Measurements from ENCODE around the gene PKD2L2. TPM values are rescaled to one million over a fixed set of nuclear protein-coding genes. Genes with fewer than 3 reads are reported as not detected.

PKD2L2 gene
- polyA plus RNA-seq, 2 of the 4 experiments (the other 2 are of a cell fraction): 0.04 to 0.05 TPM

GRCh38 chr5:137901011-137901817, 12.0 kb downstream of the PKD2L2 start:
- no peak for ATAC-seq
- FAIRE-seq: no peak
- POLR2A ChIA-PET: no interaction called here
- no peak for TF ChIP-seq EHMT2 (IDR thresholded peaks at IDR 0.05; ENCODE audit: low read depth)
- TF ChIP-seq KDM1A (IDR thresholded peaks at IDR 0.05; ENCODE audit: low read depth): no peak
- TF ChIP-seq E2F6 (IDR thresholded peaks at IDR 0.05; ENCODE audit: borderline replicate concordance, low read depth): no peak
- TF ChIP-seq PHF8 (IDR thresholded peaks at IDR 0.05; ENCODE audit: borderline replicate concordance, low read depth): no peak
- no peak for TF ChIP-seq HMGXB4 (CRISPR knock-in tag; IDR thresholded peaks at IDR 0.05; ENCODE audit: borderline replicate concordance)
- TF ChIP-seq MAFK (IDR thresholded peaks at IDR 0.05; ENCODE audit: partially characterized antibody): no peak
- TF ChIP-seq HDAC2 (IDR thresholded peaks at IDR 0.05): no peak
- TF ChIP-seq CBX2 (IDR thresholded peaks at IDR 0.05; ENCODE audit: borderline replicate concordance, low read depth): no peak
- TF ChIP-seq KDM5A (IDR thresholded peaks at IDR 0.05): no peak
- TF ChIP-seq RNF2 (IDR thresholded peaks at IDR 0.05; ENCODE audit: borderline replicate concordance, low read depth): no peak
- no peak overlapping the region for H3K4me2 ChIP-seq
- H3K4me1 ChIP-seq: no peaks in the 10 kb centered on the region
- no peaks in the 10 kb centered on the region for H3K9me3 ChIP-seq
- DNase-seq (ENCODE audit: low read depth in 1 of 2, low spot score in 1 of 2): no peak
- WGBS (ENCODE audit: missing lambda C conversion rate): 82% methylated on average over 5 of the region's 5 CpGs
- H3K4me3 ChIP-seq: no peak overlapping the region
- CTCF ChIA-PET: interaction anchor here (0.6 to 0.9 kb wide), 5 partner anchors 55 to 920 kb away, joined by 3 to 4 read pairs (median 3); no protein-coding TSS in a partner anchor
- no peak overlapping the region for H3K27ac ChIP-seq

- TF ChIP-seq NFE2L2 (conservative IDR thresholded peaks at IDR 0.05; ENCODE audit: low read length) (no peak), EHF (CRISPR knock-in tag; IDR thresholded peaks at IDR 0.05) (no peak), CEBPB (IDR thresholded peaks at IDR 0.05) (no peak), ZSCAN20 (CRISPR knock-in tag; IDR thresholded peaks at IDR 0.05) (no peak), CTCF (IDR thresholded peaks at IDR 0.05) (no peak), FOSL2 (IDR thresholded peaks at IDR 0.05) (no peak), FOSL2 (CRISPR knock-in tag; IDR thresholded peaks at IDR 0.05) (no peak), ESRRA (IDR thresholded peaks at IDR 0.05; ENCODE audit: borderline replicate concordance, low read length) (no peak), HOXB13 (CRISPR knock-in tag; IDR thresholded peaks at IDR 0.05; ENCODE audit: low read depth) (no peak), MAZ (IDR thresholded peaks at IDR 0.05; ENCODE audit: borderline replicate concordance, low read depth, low read length) (no peak), EHMT2 (IDR thresholded peaks at IDR 0.05; ENCODE audit: low read depth) (no peak), POLR2A (IDR thresholded peaks at IDR 0.05; ENCODE audit: low read length) (no peak), RCOR1 (IDR thresholded peaks at IDR 0.05; ENCODE audit: low read depth, low read length) (no peak), ZFP36 (IDR thresholded peaks at IDR 0.05; ENCODE audit: borderline replicate concordance, partially characterized antibody) (no peak), PHF8 (IDR thresholded peaks at IDR 0.05; ENCODE audit: borderline replicate concordance, low read depth) (no peak)
- ChIA-PET CTCF (interaction anchor here (0.7 kb wide), 1 partner anchor 167 kb away, joined by 3 read pairs; no protein-coding TSS in a partner anchor), POLR2A (no interaction called here)
- Histone ChIP-seq H3K27ac (no peak overlapping the region), H3K4me2 (no peak overlapping the region), H3K4me3 (no peak overlapping the region), H3K4me1 (no peaks in the 10 kb centered on the region), H3K9me3 (no peaks in the 10 kb centered on the region)
- DNase-seq (ENCODE audit: low read depth in 1 of 2, low spot score in 1 of 2): no peak
- ATAC-seq: no peak
- 90% methylated on average over 1 of the region's 1 CpG for whole genome bisulfite sequencing (ENCODE audit: missing lambda C conversion rate)
- FAIRE-seq: no peak
Observed at GRCh38 chr5:137902408-137903133, 13.3 kb downstream of the PKD2L2 start.

Data from A549 (cell line).